Measurements from ENCODE around the gene COG5.
"Not testable (repeated sequence)": the region's sequence is repeated elsewhere in the genome, so short reads cannot be mapped to it uniquely, and the experiment has no call there.

COG5 gene

DNA sequence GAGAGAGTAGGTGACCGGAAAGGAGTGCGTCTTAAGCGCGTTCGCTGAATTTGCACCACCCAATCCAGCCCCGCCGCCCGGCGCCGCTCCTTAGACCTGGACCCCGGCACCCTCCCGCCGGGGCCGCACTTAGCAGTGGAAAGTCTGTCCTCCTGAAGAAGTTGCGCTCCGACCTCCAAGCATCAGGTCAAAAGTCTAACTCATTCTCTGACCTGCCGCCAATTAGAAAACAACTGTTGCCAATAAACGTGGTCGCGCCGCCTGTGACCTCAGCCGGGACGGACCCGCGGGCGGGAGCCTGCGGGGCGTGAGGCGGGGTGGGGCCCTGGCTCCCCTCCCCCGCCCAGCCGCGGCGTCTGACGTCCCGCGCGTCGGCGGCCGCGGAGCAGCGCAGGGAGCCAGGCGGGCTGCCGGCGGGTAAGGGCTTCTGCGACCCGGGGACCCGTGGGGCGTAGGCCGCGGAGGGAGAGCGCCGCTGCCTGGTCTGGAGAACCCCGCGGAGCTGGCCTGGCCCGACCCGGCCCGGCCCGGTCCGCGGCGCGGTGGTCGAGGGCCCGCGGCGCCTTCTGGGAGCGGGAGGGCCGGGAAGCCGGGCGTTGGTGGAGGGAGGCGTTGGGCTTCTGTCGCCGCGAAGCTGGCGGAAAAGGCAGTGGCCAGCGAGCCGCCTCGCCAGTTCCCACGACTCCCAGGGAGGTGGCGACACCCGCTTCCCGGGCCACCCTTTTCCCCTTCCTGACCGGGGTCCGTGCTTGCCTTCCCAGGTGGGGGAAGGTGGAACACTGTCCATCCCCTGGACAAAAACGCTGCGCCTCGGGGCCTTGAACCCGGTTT is 16.4 kb upstream of the COG5 start, which contains the start of gene BCAP29:
Gene BCAP29 (plus strand): TSS at position 362 of the 831 bp plus-strand sequence. CDS start 527 bp downstream, outside the sequence.
- DNase-seq (ENCODE audit: low spot score), result peak; percentile 88

DNA sequence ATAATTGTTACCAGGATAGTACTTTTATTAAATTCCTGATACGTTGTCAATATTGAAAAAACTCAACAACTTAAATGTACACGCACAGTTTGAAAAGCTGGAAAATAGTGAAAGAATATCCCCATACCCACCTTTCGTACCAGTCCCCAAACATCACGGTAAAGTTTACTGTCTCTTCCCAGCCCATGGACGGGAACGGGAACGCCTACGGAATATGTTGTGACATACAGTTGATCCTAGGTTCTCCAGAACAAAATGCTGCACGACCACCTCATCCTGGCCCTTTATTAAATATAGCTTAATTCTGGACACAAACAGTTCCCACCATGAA is 15.8 kb upstream of the COG5 start:
- peak; percentile 20 for DNase-seq (ENCODE audit: low spot score)

- DNase-seq (ENCODE audit: low spot score), result no peak
Observed at GRCh38 chr7:107573537-107573936, 9.8 kb upstream of the COG5 start.

GRCh38 chr7:107570298-107570697 is 6.6 kb upstream of the COG5 start:
- DNase-seq (ENCODE audit: low spot score), result no peak

GRCh38 chr7:107564553-107565298 is 1.0 kb upstream of the COG5 start:
- no peak for DNase-seq (ENCODE audit: low spot score)

- DNase-seq (ENCODE audit: low spot score), result peak; percentile 70
Observed at GRCh38 chr7:107563081-107563774, 492 bp downstream of the COG5 start.

GRCh38 chr7:107560898-107561516 is 2.7 kb downstream of the COG5 start:
- no peak for DNase-seq (ENCODE audit: low spot score)

DNA sequence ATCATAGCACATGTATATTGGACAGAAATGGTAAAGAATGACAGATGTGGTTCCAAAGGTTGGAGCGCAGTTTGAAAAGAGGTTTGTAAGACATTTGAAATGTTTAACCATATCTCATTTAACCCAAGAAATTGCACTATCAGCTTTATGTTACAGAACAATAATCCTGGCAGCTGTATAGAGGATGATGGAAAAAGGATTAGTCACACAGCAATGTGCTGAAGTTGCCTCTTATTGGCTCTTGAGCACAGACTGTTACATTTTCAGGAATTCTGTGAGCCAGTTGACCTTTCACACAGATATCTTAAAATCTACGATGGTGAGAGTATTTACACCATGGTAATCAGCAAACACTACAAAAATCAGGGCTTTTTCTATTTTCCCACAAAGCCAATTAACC is 3.9 kb downstream of the COG5 start:
- no peak for DNase-seq (ENCODE audit: low spot score)

GRCh38 chr7:107555893-107556292 is 7.8 kb downstream of the COG5 start:
- no peak for DNase-seq (ENCODE audit: low spot score)

DNA sequence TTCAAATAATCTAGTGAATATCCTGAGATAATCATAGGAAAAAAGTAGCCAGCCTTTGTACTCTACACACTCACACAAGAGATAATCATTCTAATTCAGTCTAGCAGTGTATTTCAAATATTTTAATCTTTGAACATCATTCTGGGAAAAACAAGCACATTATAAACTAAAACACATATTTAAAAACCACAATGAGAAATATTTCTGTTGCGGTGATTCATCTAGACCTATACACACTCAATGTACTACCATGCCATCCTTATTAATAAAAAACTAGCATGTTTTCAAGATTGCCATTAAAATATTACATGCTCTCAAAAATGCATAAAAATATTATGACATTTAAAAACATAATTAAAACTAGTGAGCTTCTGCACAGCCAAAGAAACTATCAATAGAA is 11.8 kb downstream of the COG5 start:
- no peak for DNase-seq (ENCODE audit: low spot score)

- no peak for DNase-seq (ENCODE audit: low spot score)
Observed at GRCh38 chr7:107544848-107545591, 18.7 kb downstream of the COG5 start.

- DNase-seq (ENCODE audit: low spot score), result no peak
Observed at GRCh38 chr7:107543338-107543993, 20.3 kb downstream of the COG5 start.

GRCh38 chr7:107538001-107538400 is 25.7 kb downstream of the COG5 start:
- no peak for DNase-seq (ENCODE audit: low spot score)

GRCh38 chr7:107537228-107537627 is 26.5 kb downstream of the COG5 start:
- DNase-seq (ENCODE audit: low spot score), result not testable (repeated sequence)

DNA sequence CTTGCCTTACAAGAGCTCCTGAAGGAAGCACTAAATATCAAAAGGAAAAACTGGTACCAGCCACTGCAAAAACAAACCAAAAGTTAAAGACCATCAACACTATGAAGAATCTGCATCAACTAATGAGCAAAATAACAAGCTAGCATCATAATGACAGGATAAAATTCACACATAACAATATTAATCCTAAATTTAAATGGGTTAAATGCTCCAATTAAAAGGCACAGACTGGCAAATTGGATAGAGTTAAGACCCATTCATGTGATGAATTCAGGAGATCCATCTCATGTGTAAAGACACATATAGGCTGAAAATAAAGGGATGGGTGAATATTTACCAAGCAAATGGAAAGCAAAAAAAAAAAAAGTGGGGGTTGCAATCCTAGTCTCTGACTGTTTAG is 29.6 kb downstream of the COG5 start:
- no peak for DNase-seq (ENCODE audit: low spot score)

DNA sequence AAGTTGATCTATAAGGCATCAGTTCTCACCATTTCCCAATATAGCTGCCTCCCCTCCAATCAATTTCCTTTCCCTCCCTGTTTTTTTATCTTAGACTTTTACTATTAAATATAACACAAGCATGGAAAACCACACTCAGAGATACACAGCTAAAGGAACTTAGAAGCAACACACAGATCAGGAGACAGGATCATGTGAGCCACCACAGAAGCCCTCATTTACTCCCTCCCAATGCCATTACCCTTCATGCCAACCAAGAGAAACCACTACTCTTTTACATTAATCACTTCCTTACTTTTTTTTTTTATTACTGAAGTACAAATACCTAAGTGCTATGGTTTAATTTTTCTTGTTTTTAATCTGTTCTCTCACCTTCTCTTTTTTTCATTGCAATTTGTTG is 33.0 kb downstream of the COG5 start:
- DNase-seq (ENCODE audit: low spot score), result no peak

- DNase-seq (ENCODE audit: low spot score), result no peak
Observed at GRCh38 chr7:107528461-107528860, 35.3 kb downstream of the COG5 start.

GRCh38 chr7:107527196-107527595 is 36.5 kb downstream of the COG5 start:
- DNase-seq (ENCODE audit: low spot score), result no peak

- no peak for DNase-seq (ENCODE audit: low spot score)
Observed at GRCh38 chr7:107526672-107527071, 37.0 kb downstream of the COG5 start.

DNA sequence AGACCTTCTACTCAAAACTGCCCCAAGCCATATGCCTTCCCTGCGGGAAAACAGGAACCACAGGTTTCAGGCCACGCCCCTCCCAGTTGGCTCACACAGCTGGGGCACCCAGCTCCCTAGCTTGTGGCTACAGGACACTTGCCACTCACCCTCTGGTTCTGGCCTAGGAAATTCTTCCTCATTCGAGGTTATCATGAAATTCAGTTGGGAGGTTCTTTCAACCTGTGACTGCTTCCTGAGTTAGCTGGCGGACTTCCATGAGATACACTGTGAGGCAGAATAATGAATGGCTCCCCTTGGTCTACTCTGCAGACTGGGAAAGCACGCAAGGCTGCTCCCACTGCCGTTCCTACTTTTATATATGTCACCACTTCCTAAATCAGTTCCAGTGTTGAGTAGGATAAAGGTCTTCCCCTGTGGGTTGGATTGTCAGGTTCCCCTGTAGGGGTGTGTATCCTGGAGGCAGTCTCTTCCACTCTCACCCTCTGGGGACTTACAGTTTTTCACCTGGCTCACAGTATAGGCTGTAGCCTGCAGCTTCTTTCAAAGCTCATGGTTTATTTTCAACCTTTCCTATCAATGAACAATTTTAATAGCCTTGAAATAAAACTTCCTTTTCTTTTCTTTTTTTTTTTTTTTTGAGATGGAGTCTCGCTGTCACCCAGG is 56.9 kb downstream of the COG5 start:
- DNase-seq (ENCODE audit: low spot score), result peak; percentile 58
